ENCODE data around the gene SLC12A9. TPM values are rescaled to one million over a fixed set of nuclear protein-coding genes. Genes with fewer than 3 reads are reported as not detected.
A peak's percentile ranks its signal among the peaks of the same experiment; 100 is the strongest.

The SLC12A9 gene
- total and polyA plus RNA-seq, 2 donors (not counting 1 experiment from before 2014, with no cell fraction given), result 80.0 to 80.1 TPM

GRCh38 chr7:100874577-100875355, 22.3 kb downstream of the SLC12A9 start, which contains the start of gene SRRT:
SRRT (plus strand) TSS chr7:100875103; CDS start chr7:100875591, 488 bp downstream.
- H3K9me3 Mint-ChIP-seq (ENCODE audit: insufficient read depth), result no peaks in the 10 kb centered on the region
- Histone ChIP-seq H3K79me2 (ENCODE audit: control insufficient read depth, insufficient read depth, low read length) (peaks cover 59% of the 10 kb centered on the region), H3K4me3 (ENCODE audit: control extremely low read depth in 1 of 5, extremely low read depth in 1 of 5, insufficient read depth in 1 of 5, low read depth in 2 of 5, low read length in 4 of 5) (peak within 1 kb of the TSS; percentile 73 to 99 (median 89)), H3K27ac (ENCODE audit: low read length in 2 of 2) (peak within 1 kb of the TSS; percentile 91 to 96), H3K4me1 (ENCODE audit: control insufficient read depth in 2 of 2, insufficient read depth in 2 of 2, low read length in 2 of 2) (peaks cover 22 to 32% of the 10 kb centered on the region in 2 donors), H4K20me1 (ENCODE audit: control insufficient read depth, insufficient read depth, low read length, poor library complexity, severe bottlenecking) (peaks cover 43% of the 10 kb centered on the region), H3K9ac (ENCODE audit: low read length) (peak within 1 kb of the TSS; percentile 95), H2AFZ (ENCODE audit: insufficient read depth, low read depth, low read length, poor library complexity, severe bottlenecking) (peak within 1 kb of the TSS; percentile 95), H3K27me3 (replicated peaks in 1 of 4; ENCODE audit: control extremely low read depth in 1 of 4, control insufficient read depth in 3 of 4, insufficient read depth in 4 of 4, low read length in 3 of 4) (no peaks in the 10 kb centered on the region), H3K9me3 (ENCODE audit: control extremely low read depth in 1 of 3, control insufficient read depth in 2 of 3, insufficient read depth in 1 of 3, low read length in 2 of 3) (no peaks in the 10 kb centered on the region), H3K36me3 (replicated peaks in 1 of 2; ENCODE audit: control extremely low read depth in 1 of 2, control insufficient read depth in 1 of 2, extremely low read depth in 1 of 2, insufficient read depth in 2 of 2, low read length in 1 of 2) (peaks cover 0 to 28% of the 10 kb centered on the region in 2 experiments), H3K4me2 (replicated peaks; ENCODE audit: low read depth, low read length, poor library complexity, severe bottlenecking) (peak within 1 kb of the TSS; percentile 81)
- WGBS (ENCODE audit: insufficient coverage), result under 1% methylated on average over 64 of the region's 79 CpGs
- DNase-seq, result peak; percentile 99
- ATAC-seq (ENCODE audit: low read depth), result peak; percentile 96
- no peaks in the 10 kb centered on the region for H3K27me3 Mint-ChIP-seq
- POLR2A ChIA-PET, result interaction anchor here (0.7 to 2.4 kb wide), 12 partner anchors 13 to 446 kb away, joined by 3 to 84 read pairs (median 5); partner anchors contain the start of genes ACHE, FBXO24, LRCH4 and MEPCE
- peak within 1 kb of the TSS; percentile 95 for H3K27ac Mint-ChIP-seq
- H3K4me1 Mint-ChIP-seq, result peaks cover 37% of the 10 kb centered on the region
- intact Hi-C loops (cut with micrococcal nuclease), result loop anchor here (1.0 to 2.0 kb wide), 4 partner anchors 13 to 370 kb away; partner anchors contain the start of gene SLC12A9
- CTCF ChIA-PET, result interaction anchor here (0.6 to 5.2 kb wide), 10 partner anchors 12 to 957 kb away, joined by 3 to 36 read pairs (median 3); partner anchors contain the start of genes ACHE, SLC12A9 and UFSP1
- H3K4me3 Mint-ChIP-seq, result peak within 1 kb of the TSS; percentile 97
- no peak for TF ChIP-seq EZH2 (IDR thresholded peaks at IDR 0.05; ENCODE audit: borderline replicate concordance, insufficient read depth, low read depth, low read length, poor library complexity, severe bottlenecking)
- no peak for TF ChIP-seq CTCF (IDR thresholded peaks at IDR 0.05)

Data from B cell (primary cell).